GM19438 (cell line): ENCODE results near the gene EVA1A.
"Not testable (repeated sequence)": the region's sequence is repeated elsewhere in the genome, so short reads cannot be mapped to it uniquely, and the experiment has no call there.

Source experiments
- ATAC-seq: cut with Tn5 transposase; IDR thresholded peaks from one replicate; pipeline ENCODE4 v1.9.1; 2021; ENCODE audit warnings: low read depth; ENCODE audit not compliant: unreplicated experiment

EVA1A gene

DNA sequence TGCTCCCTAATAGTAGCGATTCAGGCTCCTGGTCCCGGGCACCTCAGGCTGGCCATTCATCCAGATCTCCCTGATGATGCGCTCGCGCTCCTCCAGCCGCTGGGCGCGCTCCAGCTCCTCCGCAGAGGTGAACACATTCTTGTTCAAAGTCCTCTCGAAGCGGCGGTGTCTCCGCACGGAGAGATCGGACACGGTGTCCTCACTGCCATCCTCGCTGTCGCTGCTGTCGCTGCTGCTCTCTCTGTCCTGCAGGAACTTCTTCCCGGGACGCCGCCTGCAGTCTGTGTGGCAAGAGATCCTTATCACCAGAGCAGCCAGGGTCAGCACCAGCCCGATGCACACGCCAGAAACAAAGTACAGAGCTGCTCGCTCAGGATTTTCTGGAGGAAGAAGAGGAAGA, 67.5 kb downstream of the EVA1A start:
- ATAC-seq = no peak

DNA sequence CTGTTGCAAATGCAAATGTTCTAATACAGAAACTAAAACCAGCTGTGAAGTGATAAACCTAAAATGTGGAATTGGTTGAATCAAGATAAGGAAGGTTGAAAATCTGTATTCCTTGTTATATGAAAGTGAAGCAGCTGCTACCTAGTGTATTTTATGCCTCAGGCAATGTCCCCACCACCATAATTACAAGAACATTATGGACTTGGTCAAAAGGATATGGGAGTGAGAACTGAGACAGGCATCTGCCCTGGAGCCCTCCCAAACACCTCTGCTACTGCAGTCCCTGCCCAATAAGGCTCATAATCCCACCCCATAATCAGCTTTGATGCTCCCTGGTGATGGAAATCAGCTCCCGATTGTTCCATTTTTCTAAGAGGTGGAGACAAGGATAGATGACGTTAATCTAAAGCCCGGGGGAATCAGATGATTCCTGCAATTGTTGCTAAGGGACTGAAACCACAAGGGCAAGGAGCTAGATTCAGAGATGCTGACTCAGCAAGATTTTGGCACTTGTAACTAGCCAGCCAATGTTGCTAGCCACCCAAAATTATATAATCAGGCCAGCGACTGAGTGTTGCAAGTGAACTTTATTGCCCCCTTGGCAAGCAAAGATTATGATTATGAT, 69.5 kb downstream of the EVA1A start:
- ATAC-seq = no peak

GRCh38 chr2:75489721-75490120, 71.0 kb downstream of the EVA1A start:
- ATAC-seq = no peak

DNA sequence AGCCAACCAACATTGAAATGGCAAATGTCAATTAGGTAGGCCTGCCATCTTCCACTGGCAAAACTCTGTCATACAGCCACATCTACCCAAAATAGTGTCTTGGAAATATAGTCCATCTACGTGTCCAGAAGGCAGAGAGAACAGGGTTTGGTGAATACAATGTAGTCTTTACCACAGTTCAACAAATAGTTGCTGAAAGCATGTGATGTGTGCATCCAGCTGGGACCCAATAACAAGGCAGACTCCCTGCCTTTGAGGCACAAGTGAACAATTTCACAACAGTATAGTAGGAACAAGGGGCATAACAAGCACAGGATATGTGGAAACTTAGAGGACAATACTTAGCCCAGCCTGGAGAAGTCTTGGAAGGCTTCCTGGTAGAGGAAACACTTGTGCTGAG, 72.6 kb downstream of the EVA1A start:
- ATAC-seq = no peak

DNA sequence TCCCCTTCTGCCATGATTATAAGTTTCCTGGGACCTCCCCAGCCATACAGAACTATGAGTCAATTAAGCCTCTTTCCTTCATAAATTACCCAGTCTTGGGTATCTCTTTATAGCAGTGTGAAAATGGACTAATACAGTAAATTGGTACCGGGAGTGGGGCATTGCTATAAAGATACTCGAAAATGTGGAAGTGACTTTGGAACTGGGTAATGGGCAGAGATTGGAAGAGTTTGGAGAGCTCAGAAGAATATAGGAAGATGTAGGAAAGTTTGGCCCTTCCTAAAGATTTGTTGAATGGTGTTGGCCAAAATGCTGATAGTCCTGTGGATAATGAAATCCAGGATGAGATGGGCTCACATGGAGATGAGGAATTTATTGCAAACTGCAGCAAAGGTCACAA, 74.0 kb downstream of the EVA1A start:
- not testable (repeated sequence) for ATAC-seq

- ATAC-seq = no peak
Observed at GRCh38 chr2:75484840-75485239, 75.9 kb downstream of the EVA1A start.

GRCh38 chr2:75483878-75484277, 76.9 kb downstream of the EVA1A start:
- ATAC-seq = no peak

GRCh38 chr2:75482398-75482797, 78.3 kb downstream of the EVA1A start:
- ATAC-seq = no peak

GRCh38 chr2:75480971-75481836, 79.5 kb downstream of the EVA1A start:
- no peak for ATAC-seq

DNA sequence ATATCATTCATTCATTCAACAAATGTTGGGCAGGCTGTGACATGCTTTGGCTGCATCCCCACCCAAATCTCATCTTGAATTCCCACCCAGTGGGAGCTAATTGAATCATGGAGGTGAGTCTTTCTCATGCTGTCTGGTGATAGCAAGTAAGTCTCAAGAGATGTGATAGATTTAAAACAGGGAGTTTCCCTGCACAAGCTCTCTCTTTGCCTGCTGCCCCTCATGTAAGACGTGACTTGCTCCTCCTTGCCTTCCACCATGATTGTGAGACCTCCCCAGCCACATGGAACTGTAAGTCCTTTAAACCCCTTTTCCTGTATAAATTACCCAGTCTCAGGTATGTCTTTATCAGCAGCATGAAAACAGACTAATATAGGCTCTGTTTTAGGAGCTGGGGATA, 83.0 kb downstream of the EVA1A start:
- ATAC-seq = not testable (repeated sequence)

DNA sequence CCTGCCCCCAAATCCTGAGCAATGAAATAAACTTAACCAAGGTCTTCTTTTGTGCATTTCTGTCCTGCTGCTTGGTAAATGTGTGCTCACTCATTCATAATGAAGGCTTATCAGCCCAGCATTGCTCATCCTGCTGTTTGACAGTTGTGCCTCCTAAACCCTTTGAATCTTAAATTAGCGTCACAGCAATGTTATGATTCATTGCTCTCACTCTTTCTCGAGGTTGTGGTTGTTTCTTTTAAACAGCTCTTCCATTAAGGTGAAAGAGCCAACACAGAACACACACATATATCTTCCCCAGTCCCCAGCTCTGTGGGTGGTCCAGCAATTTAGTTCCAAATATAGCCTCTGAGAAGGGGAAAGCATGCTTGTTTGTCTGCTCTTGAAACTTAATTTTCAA, 84.0 kb downstream of the EVA1A start:
- ATAC-seq = no peak

GRCh38 chr2:75475976-75476375, 84.8 kb downstream of the EVA1A start:
- ATAC-seq = no peak

- no peak for ATAC-seq
Observed at GRCh38 chr2:75475049-75475448, 85.7 kb downstream of the EVA1A start.

- no peak for ATAC-seq
Observed at GRCh38 chr2:75474115-75474514, 86.6 kb downstream of the EVA1A start.

DNA sequence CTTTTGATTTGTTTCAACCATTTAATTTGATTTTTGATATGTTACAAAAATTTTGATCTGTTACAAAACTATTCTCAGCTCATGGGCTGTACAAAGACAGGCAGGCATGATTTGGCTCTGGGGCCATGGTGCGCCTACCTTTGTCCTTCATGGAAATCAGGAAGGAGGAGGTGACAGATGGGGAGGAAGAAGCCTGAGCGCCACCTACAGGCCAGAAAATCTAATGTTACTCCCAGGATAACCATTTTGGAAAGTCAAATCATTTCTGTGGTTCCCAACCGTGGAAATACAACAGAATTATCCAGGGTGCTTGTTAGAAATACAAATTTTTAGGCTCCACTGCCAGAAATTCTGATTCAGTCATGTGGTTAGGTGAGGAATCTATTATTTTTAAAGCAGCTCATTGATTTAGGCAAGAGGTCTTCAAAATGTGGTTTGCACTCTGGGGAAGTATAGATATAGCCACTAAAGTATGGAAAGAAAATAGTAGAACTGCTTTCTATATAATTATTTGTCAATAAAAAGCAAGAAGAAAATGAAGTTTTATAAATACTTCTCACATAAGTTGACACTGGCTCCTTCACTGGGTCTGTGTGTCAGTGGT, 93.9 kb downstream of the EVA1A start:
- peak; percentile 61 for ATAC-seq

DNA sequence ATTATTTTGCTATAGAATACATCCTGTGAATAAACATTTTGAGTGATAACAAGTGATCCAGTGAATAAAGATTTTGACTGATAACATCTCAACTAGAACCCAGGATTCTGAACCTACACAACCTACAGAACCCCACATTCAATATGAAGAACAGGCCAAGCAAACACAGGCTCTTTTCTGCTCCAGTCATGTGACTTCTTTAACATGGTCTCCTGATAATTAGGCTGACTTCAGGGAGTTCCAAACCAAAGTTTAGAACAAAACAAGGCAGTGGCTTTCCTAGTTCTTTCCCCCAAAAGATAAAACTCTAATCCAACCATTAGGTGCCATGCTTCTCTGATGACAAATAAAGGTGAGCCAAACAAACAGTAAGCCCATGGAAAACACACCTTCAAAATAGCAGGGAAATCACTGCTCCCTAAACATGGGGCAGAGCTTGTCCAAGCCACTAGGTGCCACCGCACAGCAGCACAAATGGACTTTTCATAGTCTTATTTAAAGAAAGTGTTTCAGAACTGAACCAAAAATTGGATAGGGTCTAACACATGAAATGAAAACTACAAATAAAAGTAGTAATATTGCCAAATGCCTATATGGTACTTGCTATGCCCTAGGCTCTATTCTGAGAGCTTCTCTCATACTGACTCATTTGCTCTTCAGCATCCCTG, 95.3 kb downstream of the EVA1A start:
- ATAC-seq = no peak

DNA sequence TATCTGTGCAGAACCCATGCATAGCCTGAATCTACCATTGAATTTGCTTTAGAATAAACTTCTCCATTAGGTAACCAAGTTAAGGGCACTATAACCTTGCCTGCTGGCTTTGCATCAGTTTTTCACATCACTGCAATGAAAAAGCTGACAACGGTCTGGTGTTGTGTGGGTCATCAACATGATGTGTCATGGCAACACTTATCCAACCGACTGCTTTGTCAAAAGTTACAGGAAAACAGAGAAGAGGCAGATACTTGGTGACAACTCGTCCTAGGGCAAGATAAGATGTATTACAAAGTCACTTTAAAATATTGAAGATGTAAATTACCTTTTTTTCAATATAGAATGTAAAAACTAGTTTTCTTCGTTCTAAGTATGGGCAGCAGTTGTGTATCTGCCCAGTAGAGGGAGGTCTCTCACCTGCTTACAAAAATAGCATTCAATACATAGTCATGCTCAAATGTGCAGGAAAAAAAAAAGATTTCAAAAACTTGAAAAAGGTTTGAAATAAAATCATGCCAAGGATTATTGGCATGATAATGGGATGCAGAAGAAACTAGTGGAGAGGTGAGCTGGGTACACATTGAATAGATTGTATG, 96.3 kb downstream of the EVA1A start:
- no peak for ATAC-seq

DNA sequence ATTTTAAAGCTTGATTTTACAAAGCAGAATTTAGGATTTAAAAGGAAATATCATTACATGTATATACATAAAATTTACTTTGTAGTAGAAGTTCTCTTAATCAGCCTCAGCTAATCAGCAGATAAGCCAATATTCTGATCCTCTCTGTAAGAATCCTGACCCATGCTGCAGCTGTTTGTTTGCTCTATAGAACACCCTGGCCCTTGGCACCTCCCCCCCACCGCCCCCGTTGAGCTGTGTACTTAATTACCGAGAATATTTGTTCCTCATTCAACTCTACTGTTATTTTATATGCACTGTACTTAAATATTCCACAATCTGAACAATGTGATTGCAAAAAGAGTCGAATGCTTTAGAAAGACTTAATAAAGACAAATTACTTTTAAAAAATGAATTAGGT, 98.0 kb downstream of the EVA1A start:
- no peak for ATAC-seq

DNA sequence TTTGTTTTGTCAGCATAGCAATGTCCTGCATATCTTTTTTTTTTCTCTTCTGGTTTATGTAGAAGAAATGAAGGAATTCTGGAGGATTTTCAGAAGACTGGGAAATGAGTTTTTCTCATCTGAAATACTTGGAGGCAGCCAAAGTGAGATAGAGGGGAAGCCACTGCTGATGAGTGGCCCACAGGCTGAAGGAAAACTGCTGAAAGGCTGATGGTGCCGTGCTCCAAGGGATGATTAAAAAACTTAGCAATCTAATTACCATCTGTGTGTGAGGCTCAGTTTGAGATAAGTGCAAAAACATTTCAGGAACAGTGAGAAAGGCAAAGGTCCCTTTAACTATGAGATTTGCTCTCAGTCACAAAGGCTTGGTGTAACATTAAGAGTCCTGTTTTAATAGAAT, 98.5 kb downstream of the EVA1A start:
- ATAC-seq = no peak

DNA sequence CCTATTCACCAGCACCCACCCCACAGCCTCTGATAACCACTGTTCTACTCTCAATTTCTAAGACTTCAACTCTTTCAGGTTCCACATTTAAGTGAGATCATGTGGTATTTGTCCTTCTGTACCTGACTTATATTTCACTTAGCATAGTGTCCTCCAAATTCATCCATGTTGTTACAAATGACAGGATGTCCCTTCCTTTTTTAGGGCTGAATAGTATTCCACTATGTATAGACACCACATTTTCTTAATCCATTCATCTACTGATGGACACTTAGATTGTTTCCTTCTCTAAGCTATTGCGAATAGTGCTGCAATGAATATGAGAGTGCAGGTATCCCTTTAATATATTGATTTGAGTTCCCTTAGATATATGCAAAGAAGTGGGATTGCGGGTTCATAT, 100.1 kb downstream of the EVA1A start:
- no peak for ATAC-seq
